ENCODE results near the gene GOSR1. TPM values are rescaled to one million over a fixed set of nuclear protein-coding genes. Genes with fewer than 3 reads are reported as not detected.
"Not testable (repeated sequence)": the region's sequence is repeated elsewhere in the genome, so short reads cannot be mapped to it uniquely, and the experiment has no call there.

Gene GOSR1
- total RNA-seq, 1 donor from 2014 or later = 53.6 TPM

GRCh38 chr17:30534298-30534697, 57.1 kb downstream of the GOSR1 start:
- no peak overlapping the region for H3K27ac Mint-ChIP-seq
- no peaks in the 10 kb centered on the region for H3K4me1 Mint-ChIP-seq (ENCODE audit: low read depth)
- H3K36me3 Mint-ChIP-seq (ENCODE audit: low read depth) = no peaks in the 10 kb centered on the region
- no peak for DNase-seq (ENCODE audit: low spot score)
- intact Hi-C loops (cut with micrococcal nuclease) = no loop called here
- H3K9me3 Mint-ChIP-seq = no peaks in the 10 kb centered on the region
- no peak overlapping the region for H3K4me3 Mint-ChIP-seq (ENCODE audit: low read depth)
- H3K27me3 Mint-ChIP-seq (ENCODE audit: low read depth) = no peaks in the 10 kb centered on the region

GRCh38 chr17:30534938-30535921, 58.0 kb downstream of the GOSR1 start:
- DNase-seq (ENCODE audit: low spot score) = no peak
- no peak overlapping the region for H3K27ac Mint-ChIP-seq
- no peaks in the 10 kb centered on the region for H3K27me3 Mint-ChIP-seq (ENCODE audit: low read depth)
- no peaks in the 10 kb centered on the region for H3K9me3 Mint-ChIP-seq
- H3K4me3 Mint-ChIP-seq (ENCODE audit: low read depth) = no peak overlapping the region
- intact Hi-C loops (cut with micrococcal nuclease) = no loop called here
- no peaks in the 10 kb centered on the region for H3K4me1 Mint-ChIP-seq (ENCODE audit: low read depth)
- H3K36me3 Mint-ChIP-seq (ENCODE audit: low read depth) = no peaks in the 10 kb centered on the region

- H3K27me3 Mint-ChIP-seq (ENCODE audit: low read depth); intact Hi-C loops (cut with micrococcal nuclease); H3K9me3 Mint-ChIP-seq; DNase-seq (ENCODE audit: low spot score); H3K27ac Mint-ChIP-seq; H3K4me1 Mint-ChIP-seq (ENCODE audit: low read depth); H3K36me3 Mint-ChIP-seq (ENCODE audit: low read depth); H3K4me3 Mint-ChIP-seq (ENCODE audit: low read depth): not testable (repeated sequence)
These were observed 59.6 kb downstream of the GOSR1 start for GRCh38 chr17:30536846-30537245.

GRCh38 chr17:30537667-30538066, 60.5 kb downstream of the GOSR1 start:
- DNase-seq (ENCODE audit: low spot score); H3K4me1 Mint-ChIP-seq (ENCODE audit: low read depth); H3K27me3 Mint-ChIP-seq (ENCODE audit: low read depth); H3K4me3 Mint-ChIP-seq (ENCODE audit: low read depth); H3K36me3 Mint-ChIP-seq (ENCODE audit: low read depth); H3K9me3 Mint-ChIP-seq; intact Hi-C loops (cut with micrococcal nuclease); H3K27ac Mint-ChIP-seq: not testable (repeated sequence)

- H3K4me3 Mint-ChIP-seq (ENCODE audit: low read depth) = no peak overlapping the region
- H3K4me1 Mint-ChIP-seq (ENCODE audit: low read depth) = no peaks in the 10 kb centered on the region
- H3K9me3 Mint-ChIP-seq = no peaks in the 10 kb centered on the region
- no peaks in the 10 kb centered on the region for H3K27me3 Mint-ChIP-seq (ENCODE audit: low read depth)
- no peaks in the 10 kb centered on the region for H3K36me3 Mint-ChIP-seq (ENCODE audit: low read depth)
- H3K27ac Mint-ChIP-seq = no peak overlapping the region
- intact Hi-C loops (cut with micrococcal nuclease) = no loop called here
- no peak for DNase-seq (ENCODE audit: low spot score)
These were observed 64.6 kb downstream of the GOSR1 start for GRCh38 chr17:30541802-30542201.

GRCh38 chr17:30543456-30543855, 66.2 kb downstream of the GOSR1 start:
- no peaks in the 10 kb centered on the region for H3K4me1 Mint-ChIP-seq (ENCODE audit: low read depth)
- H3K4me3 Mint-ChIP-seq (ENCODE audit: low read depth) = no peak overlapping the region
- no peak overlapping the region for H3K27ac Mint-ChIP-seq
- intact Hi-C loops (cut with micrococcal nuclease) = no loop called here
- no peaks in the 10 kb centered on the region for H3K9me3 Mint-ChIP-seq
- no peaks in the 10 kb centered on the region for H3K36me3 Mint-ChIP-seq (ENCODE audit: low read depth)
- DNase-seq (ENCODE audit: low spot score) = no peak
- no peaks in the 10 kb centered on the region for H3K27me3 Mint-ChIP-seq (ENCODE audit: low read depth)

- H3K4me1 Mint-ChIP-seq (ENCODE audit: low read depth) = no peaks in the 10 kb centered on the region
- no peaks in the 10 kb centered on the region for H3K27me3 Mint-ChIP-seq (ENCODE audit: low read depth)
- H3K4me3 Mint-ChIP-seq (ENCODE audit: low read depth) = no peak overlapping the region
- H3K9me3 Mint-ChIP-seq = no peaks in the 10 kb centered on the region
- DNase-seq (ENCODE audit: low spot score) = no peak
- no peaks in the 10 kb centered on the region for H3K36me3 Mint-ChIP-seq (ENCODE audit: low read depth)
- intact Hi-C loops (cut with micrococcal nuclease) = no loop called here
- no peak overlapping the region for H3K27ac Mint-ChIP-seq
These were observed 67.8 kb downstream of the GOSR1 start for GRCh38 chr17:30545024-30545423.

- Mint-ChIP-seq H3K36me3 (ENCODE audit: low read depth) (no peaks in the 10 kb centered on the region), H3K4me3 (ENCODE audit: low read depth) (no peak overlapping the region), H3K9me3 (no peaks in the 10 kb centered on the region), H3K27ac (no peak overlapping the region), H3K4me1 (ENCODE audit: low read depth) (no peaks in the 10 kb centered on the region), H3K27me3 (ENCODE audit: low read depth) (no peaks in the 10 kb centered on the region)
- DNase-seq (ENCODE audit: low spot score) = no peak
- intact Hi-C loops (cut with micrococcal nuclease) = no loop called here
These were observed 70.8 kb downstream of the GOSR1 start for GRCh38 chr17:30547778-30548573.

GRCh38 chr17:30549181-30549580, 72.0 kb downstream of the GOSR1 start:
- H3K4me1 Mint-ChIP-seq (ENCODE audit: low read depth); intact Hi-C loops (cut with micrococcal nuclease); H3K9me3 Mint-ChIP-seq; H3K36me3 Mint-ChIP-seq (ENCODE audit: low read depth); H3K4me3 Mint-ChIP-seq (ENCODE audit: low read depth); H3K27me3 Mint-ChIP-seq (ENCODE audit: low read depth); DNase-seq (ENCODE audit: low spot score); H3K27ac Mint-ChIP-seq: not testable (repeated sequence)

- DNase-seq (ENCODE audit: low spot score) = no peak
- H3K36me3 Mint-ChIP-seq (ENCODE audit: low read depth) = no peaks in the 10 kb centered on the region
- H3K27me3 Mint-ChIP-seq (ENCODE audit: low read depth) = no peaks in the 10 kb centered on the region
- no peak overlapping the region for H3K4me3 Mint-ChIP-seq (ENCODE audit: low read depth)
- intact Hi-C loops (cut with micrococcal nuclease) = no loop called here
- H3K4me1 Mint-ChIP-seq (ENCODE audit: low read depth) = no peaks in the 10 kb centered on the region
- H3K9me3 Mint-ChIP-seq = no peaks in the 10 kb centered on the region
- no peak overlapping the region for H3K27ac Mint-ChIP-seq
These were observed 72.8 kb downstream of the GOSR1 start for GRCh38 chr17:30549864-30550511.

- H3K4me1 Mint-ChIP-seq (ENCODE audit: low read depth) = no peaks in the 10 kb centered on the region
- H3K4me3 Mint-ChIP-seq (ENCODE audit: low read depth) = no peak overlapping the region
- no peaks in the 10 kb centered on the region for H3K36me3 Mint-ChIP-seq (ENCODE audit: low read depth)
- no peak for DNase-seq (ENCODE audit: low spot score)
- intact Hi-C loops (cut with micrococcal nuclease) = no loop called here
- no peaks in the 10 kb centered on the region for H3K27me3 Mint-ChIP-seq (ENCODE audit: low read depth)
- no peak overlapping the region for H3K27ac Mint-ChIP-seq
- H3K9me3 Mint-ChIP-seq = no peaks in the 10 kb centered on the region
These were observed 73.5 kb downstream of the GOSR1 start for GRCh38 chr17:30550512-30551273.

GRCh38 chr17:30551274-30551995, 74.2 kb downstream of the GOSR1 start:
- H3K4me3 Mint-ChIP-seq (ENCODE audit: low read depth); H3K4me1 Mint-ChIP-seq (ENCODE audit: low read depth); H3K27me3 Mint-ChIP-seq (ENCODE audit: low read depth); H3K27ac Mint-ChIP-seq; DNase-seq (ENCODE audit: low spot score); H3K36me3 Mint-ChIP-seq (ENCODE audit: low read depth); intact Hi-C loops (cut with micrococcal nuclease); H3K9me3 Mint-ChIP-seq: not testable (repeated sequence)
